Body of pancreas (tissue), 4 donors: ENCODE data around the gene TMEM129. TPM values are rescaled to one million over a fixed set of nuclear protein-coding genes. Genes with fewer than 3 reads are reported as not detected.

Experiments used
- ATAC-seq: fragments of 150-250 bp; one replicate; pipeline ENCODE4 v1.9.1; 2016
- DNase-seq, 4 donors: peaks; one replicate each; pipeline ENCODE4 v3.0.0-alpha.2; 2019
- H3K27ac ChIP-seq, 4 donors: fragments of 200-600 bp; sonication (generic); 1 replicate in 3 of 4; 2 replicates in 1 of 4; pipeline versions ENCODE4 v1.5.1 to v1.6.1; 2016 to 2019; ENCODE audit warnings: mild to moderate bottlenecking in 1 of 4, mixed read lengths in 1 of 4, moderate library complexity in 1 of 4
- H3K27me3 ChIP-seq, 2 donors: fragments of 200-600 bp; sonication (generic); one replicate each; pipeline ENCODE4 v1.6.0; 2016; ENCODE audit warnings: mild to moderate bottlenecking in 1 of 2
- H3K36me3 ChIP-seq, 2 donors: fragments of 200-600 bp; sonication (generic); replicated peaks in 1 of 2; 2 replicates each; pipeline ENCODE4 v1.5.1; 2016; ENCODE audit warnings: low read depth in 2 of 2; ENCODE audit not compliant: insufficient read depth in 1 of 2
- H3K4me1 ChIP-seq: fragments of 200-600 bp; sonication (generic); one replicate; pipeline ENCODE4 v1.6.0; 2016
- H3K4me3 ChIP-seq, 2 donors: fragments of 200-600 bp; sonication (generic); 1 replicate in 1 of 2; 2 replicates in 1 of 2; pipeline ENCODE4 v1.5.1; 2016 to 2019
- H3K9me3 ChIP-seq, 3 donors: fragments of 200-600 bp; sonication (generic); 1 replicate in 2 of 3; 2 replicates in 1 of 3; pipeline ENCODE4 v1.5.1; 2016
- POLR2A ChIP-seq, 3 donors: fragments of 450-650 bp; IDR thresholded peaks; one replicate each; pipeline ENCODE4 v1.6.1; 2016; ENCODE audit warnings: antibody characterized with exemption in 3 of 3, mild to moderate bottlenecking in 2 of 3
- WGBS, 2 donors: methylation state at CpG; one replicate each; pipeline ENCODE4 v1.1.5; 2017; 5-methylcytosine and 5-hydroxymethylcytosine counted together
- intact Hi-C: fragments of 100-400 bp; cut with DNase I; formaldehyde crosslinking; loops from one replicate; pipeline ENCODE4 v1.15.1; 2023
- total RNA-seq, 2 donors: library from RNA; depleted of rRNA; stranded (reverse); fragments of >200 nt; gene quantifications; one replicate each; pipeline ENCODE4 v1.1.0, GENCODE V29; 2016
- TF ChIP-seq, protein P1 (sequence below), 7 experiments: fragments of 450-650 bp in 4 of 7; fragments of 200-600 bp in 3 of 7; sonication (generic) in 3 of 7; IDR thresholded peaks; one replicate each; pipeline ENCODE4 v1.5.1; 2016 to 2019; ENCODE audit warnings: antibody characterized with exemption in 7 of 7

Gene TMEM129
- total RNA-seq, 2 donors from 2014 or later, result 26.7 to 53.1 TPM

DNA sequence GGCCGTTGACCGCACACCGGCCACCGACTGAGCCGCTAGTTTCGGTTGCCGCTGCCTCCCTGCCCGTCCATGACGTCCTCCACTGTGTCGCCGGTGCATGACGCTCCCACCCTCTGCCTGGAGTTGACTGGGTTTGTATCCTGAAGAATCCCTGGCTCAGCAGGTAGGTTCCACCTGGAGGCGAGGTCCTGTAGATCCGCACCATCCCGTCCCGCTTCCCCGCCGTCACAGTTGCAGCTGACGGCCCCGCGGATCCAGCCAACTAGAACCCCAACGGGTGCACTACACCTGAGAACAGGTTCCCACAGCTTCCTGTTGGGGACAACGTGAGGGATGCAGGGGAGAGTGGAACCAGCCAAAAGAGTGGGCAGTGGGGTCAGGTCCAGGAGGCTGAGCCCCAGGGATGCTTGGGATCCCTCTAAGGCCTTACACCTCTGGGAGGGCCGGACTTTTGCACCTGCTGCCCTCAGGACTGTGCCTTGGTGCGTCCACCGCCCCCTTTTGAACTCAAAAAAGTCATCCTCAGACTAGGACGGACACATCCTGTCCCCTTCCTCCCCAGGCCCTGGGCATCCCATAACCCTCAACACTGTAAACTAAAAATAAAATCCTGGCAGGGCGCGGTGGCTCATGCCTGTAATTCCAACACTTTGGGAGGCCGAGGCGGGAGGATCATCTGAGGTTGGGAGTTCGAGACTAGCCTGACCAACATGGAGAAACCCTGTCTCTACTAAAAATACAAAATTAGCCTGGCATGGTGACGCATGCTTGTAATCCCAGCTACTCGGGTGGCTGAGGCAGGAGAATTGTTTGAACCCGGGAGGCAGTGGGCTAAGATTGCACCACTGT is 7.9 kb downstream of the TMEM129 start:
- TF ChIP-seq POLR2A (IDR thresholded peaks at IDR 0.05), result peak in 2 of 3 donors; percentile 4 to 30
- TF ChIP-seq, protein P1, sequence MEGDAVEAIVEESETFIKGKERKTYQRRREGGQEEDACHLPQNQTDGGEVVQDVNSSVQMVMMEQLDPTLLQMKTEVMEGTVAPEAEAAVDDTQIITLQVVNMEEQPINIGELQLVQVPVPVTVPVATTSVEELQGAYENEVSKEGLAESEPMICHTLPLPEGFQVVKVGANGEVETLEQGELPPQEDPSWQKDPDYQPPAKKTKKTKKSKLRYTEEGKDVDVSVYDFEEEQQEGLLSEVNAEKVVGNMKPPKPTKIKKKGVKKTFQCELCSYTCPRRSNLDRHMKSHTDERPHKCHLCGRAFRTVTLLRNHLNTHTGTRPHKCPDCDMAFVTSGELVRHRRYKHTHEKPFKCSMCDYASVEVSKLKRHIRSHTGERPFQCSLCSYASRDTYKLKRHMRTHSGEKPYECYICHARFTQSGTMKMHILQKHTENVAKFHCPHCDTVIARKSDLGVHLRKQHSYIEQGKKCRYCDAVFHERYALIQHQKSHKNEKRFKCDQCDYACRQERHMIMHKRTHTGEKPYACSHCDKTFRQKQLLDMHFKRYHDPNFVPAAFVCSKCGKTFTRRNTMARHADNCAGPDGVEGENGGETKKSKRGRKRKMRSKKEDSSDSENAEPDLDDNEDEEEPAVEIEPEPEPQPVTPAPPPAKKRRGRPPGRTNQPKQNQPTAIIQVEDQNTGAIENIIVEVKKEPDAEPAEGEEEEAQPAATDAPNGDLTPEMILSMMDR (IDR thresholded peaks at IDR 0.05), result no peak
- peaks cover 79% of the 10 kb centered on the region for H3K4me1 ChIP-seq
- H3K27ac ChIP-seq, result peak overlapping the region; percentile 82 to 100 (median 100)
- H3K27me3 ChIP-seq, result no peaks in the 10 kb centered on the region
- H3K4me3 ChIP-seq, result peak overlapping the region; percentile 48 to 66
- no peaks in the 10 kb centered on the region for H3K9me3 ChIP-seq
- H3K36me3 ChIP-seq, result no peaks in the 10 kb centered on the region
- peak; percentile 4 for ATAC-seq
- intact Hi-C loops, result no loop called here
- WGBS, 2 donors, result 10 to 27% methylated on average over 23 to 35 of the region's 35 CpGs
- DNase-seq, result no peak

DNA sequence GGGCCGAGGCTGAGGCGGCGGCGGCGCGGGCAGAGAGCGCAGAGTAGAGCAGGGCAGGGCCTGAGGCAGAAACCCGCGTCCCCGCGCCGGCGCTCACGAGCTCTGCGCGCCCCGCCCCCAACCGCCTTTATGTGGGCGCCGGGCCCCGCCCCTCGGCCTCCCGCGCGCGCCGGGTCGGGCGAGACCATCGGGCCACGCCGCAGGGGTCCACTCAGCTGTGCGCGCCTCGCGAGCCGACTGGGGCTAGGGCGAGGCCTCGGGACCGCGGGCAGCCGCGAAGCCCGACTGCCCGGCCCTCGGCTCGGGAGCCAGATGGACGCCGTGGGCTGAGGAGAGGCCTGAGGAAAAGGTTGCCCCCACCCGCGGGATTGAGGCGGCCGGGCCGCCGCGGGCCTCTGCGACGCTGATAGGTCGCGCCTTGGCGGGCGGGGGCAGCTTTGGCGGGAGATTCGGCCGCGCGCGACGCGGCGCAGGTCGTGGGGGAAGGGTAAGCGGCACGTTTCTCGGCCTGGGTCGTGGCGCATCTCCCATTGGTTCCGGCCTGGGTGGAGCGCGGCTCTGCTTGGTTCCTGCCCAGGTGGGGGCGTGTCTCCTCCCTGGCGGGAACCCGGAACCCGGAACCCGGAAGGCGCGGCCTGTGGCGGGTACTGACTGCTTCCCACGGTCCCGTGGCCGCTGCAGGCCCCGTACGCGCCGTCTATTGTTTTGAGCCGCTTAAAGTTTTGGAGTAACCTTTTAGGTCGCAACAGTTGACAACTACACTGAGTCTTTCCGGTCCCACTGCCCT is 8.7 kb downstream of the TMEM129 start, which contains the start of gene SLBP:
Gene SLBP (minus strand): TSS at position 104 of the 787 bp plus-strand sequence. CDS start 131 bp downstream, outside the sequence.
- WGBS, 2 donors, result 0% methylated on average over 2 to 91 of the region's 98 CpGs
- Histone ChIP-seq H3K4me3 (peak within 1 kb of the TSS; percentile 75 to 77), H3K27me3 (no peaks in the 10 kb centered on the region), H3K4me1 (peaks cover 70% of the 10 kb centered on the region), H3K36me3 (no peaks in the 10 kb centered on the region), H3K27ac (peak within 1 kb of the TSS; percentile 82 to 100 (median 100)), H3K9me3 (no peaks in the 10 kb centered on the region)
- intact Hi-C loops, result no loop called here
- DNase-seq (peak; percentile 98 to 99 (median 98)), ATAC-seq (peak; percentile 91)
- peak; percentile 67 to 92 (median 81) for TF ChIP-seq POLR2A (IDR thresholded peaks at IDR 0.05)
- TF ChIP-seq, protein P1 (IDR thresholded peaks at IDR 0.05), result peak in 1 of 7 experiments; percentile 5

DNA sequence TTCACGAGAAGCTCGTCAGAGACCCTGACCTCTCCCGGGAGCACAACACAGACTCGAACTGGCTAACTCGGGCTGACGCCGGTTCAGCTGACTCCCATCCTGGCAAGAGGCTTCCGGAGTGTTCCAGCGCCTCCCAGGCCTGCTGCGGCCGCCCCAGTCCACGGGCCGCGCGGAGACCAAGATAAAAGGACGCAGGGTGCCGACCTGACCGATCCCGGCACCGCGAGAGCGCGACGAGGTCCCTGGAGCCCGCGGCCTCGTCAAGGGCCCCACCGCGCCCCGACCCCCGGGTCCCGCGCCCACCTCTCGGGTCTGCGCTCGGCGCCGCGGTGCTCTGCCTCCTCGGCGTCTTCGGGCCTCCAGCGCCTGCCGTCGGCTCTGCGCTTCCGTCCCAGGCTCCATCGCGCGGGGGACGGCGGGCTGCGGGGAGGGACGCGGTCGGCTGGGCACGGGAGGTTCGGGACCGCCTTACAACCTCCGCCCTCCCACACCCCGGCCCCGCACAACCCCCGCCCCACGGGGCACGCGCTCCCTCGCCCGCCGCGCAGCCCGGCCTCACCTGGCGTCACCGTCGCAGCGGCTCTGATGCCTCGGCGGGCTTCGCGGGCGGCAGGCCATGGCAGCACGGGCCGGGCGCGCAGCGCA is 9.4 kb downstream of the TMEM129 start:
- Histone ChIP-seq H3K9me3 (no peaks in the 10 kb centered on the region), H3K36me3 (no peaks in the 10 kb centered on the region), H3K27ac (peak overlapping the region; percentile 82 to 100 (median 100)), H3K4me1 (peaks cover 63% of the 10 kb centered on the region), H3K27me3 (no peaks in the 10 kb centered on the region), H3K4me3 (peak overlapping the region; percentile 75 to 77)
- WGBS, 2 donors, result 0% methylated on average over 17 to 56 of the region's 85 CpGs
- no peak for TF ChIP-seq POLR2A (IDR thresholded peaks at IDR 0.05)
- TF ChIP-seq, protein P1 (IDR thresholded peaks at IDR 0.05), result no peak
- ATAC-seq, result peak; percentile 23
- DNase-seq, result peak; percentile 53 to 68 (median 63)
- intact Hi-C loops, result no loop called here

DNA sequence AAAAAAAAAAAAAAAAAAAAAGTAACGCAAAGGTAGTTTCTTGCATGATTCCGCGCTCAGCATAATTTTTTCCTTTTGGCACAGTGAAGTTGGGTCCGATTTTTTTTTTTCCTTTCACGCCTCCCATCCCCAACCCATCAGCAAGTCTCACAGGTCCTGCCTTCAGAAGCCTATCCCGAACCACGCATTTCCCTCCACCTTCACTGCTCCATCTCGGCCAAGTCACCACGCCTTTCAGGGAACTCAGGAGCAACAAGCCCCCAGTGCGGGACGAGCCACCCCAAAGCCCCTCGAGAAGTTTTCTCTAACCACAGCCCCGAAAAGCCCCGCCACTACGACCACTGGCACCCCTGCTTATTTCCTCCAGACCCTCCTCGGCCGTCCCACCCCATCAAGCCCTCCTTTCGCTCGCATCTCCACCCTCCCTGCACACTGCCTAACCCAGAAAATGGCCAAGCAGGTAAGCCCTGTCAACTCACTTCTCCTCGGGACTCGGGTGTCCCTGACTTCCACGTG is 10.0 kb downstream of the TMEM129 start:
- Histone ChIP-seq H3K27ac (peak overlapping the region; percentile 82 to 100 (median 100)), H3K4me3 (peak overlapping the region; percentile 75 to 77), H3K4me1 (peaks cover 58% of the 10 kb centered on the region), H3K27me3 (no peaks in the 10 kb centered on the region), H3K9me3 (no peaks in the 10 kb centered on the region), H3K36me3 (peaks cover 0 to 1% of the 10 kb centered on the region in 2 donors)
- DNase-seq, result no peak
- TF ChIP-seq, protein P1 (IDR thresholded peaks at IDR 0.05), result no peak
- TF ChIP-seq POLR2A (IDR thresholded peaks at IDR 0.05), result no peak
- no peak for ATAC-seq
- intact Hi-C loops, result no loop called here
- WGBS, 2 donors, result 13% methylated on average over 21 to 22 of the region's 22 CpGs
